Type B pancreatic cell (in vitro differentiated cells): ENCODE measurements around the gene LTB4R. TPM values are rescaled to one million over a fixed set of nuclear protein-coding genes. Genes with fewer than 3 reads are reported as not detected.

Source experiments
- DNase-seq: peaks from one replicate; pipeline ENCODE4 v3.0.0; 2021; ENCODE audit warnings: mixed read lengths; ENCODE audit not compliant: unreplicated experiment; ENCODE audit errors: extremely low spot score
- H3K27ac Mint-ChIP-seq: 2 replicates; pipeline ENCODE4 v1.8.0; 2021; ENCODE audit warnings: mild to moderate bottlenecking, mixed read lengths
- H3K27me3 Mint-ChIP-seq: 2 replicates; pipeline ENCODE4 v1.8.0; 2021; ENCODE audit warnings: mixed read lengths
- H3K36me3 Mint-ChIP-seq: 2 replicates; pipeline ENCODE4 v1.8.0; 2021; ENCODE audit warnings: mixed read lengths
- H3K4me1 Mint-ChIP-seq: one replicate; pipeline ENCODE4 v1.8.0; 2021; ENCODE audit warnings: mixed read lengths; ENCODE audit not compliant: unreplicated experiment
- H3K4me3 Mint-ChIP-seq: 2 replicates; pipeline ENCODE4 v1.8.0; 2021; ENCODE audit warnings: mild to moderate bottlenecking, mixed read lengths
- H3K9me3 Mint-ChIP-seq: 2 replicates; pipeline ENCODE4 v1.8.0; 2021; ENCODE audit warnings: mixed read lengths
- total RNA-seq: library from RNA; stranded (reverse); gene quantifications from 2 replicates; pipeline ENCODE4 v1.2.1, GENCODE V29; 2021; ENCODE audit warnings: low replicate concordance
- TF ChIP-seq, protein P1 (sequence below): fragments of 200-600 bp; sonication (generic); conservative IDR thresholded peaks from 2 replicates; pipeline ENCODE4 v1.5.0; 2021; ENCODE audit warnings: antibody characterized with exemption, mild to moderate bottlenecking

Gene LTB4R
- total RNA-seq, 1 donor from 2014 or later = 8.8 TPM

GRCh38 chr14:24340606-24341005 is 29.3 kb downstream of the LTB4R start:
- H3K9me3 Mint-ChIP-seq = no peaks in the 10 kb centered on the region
- H3K27me3 Mint-ChIP-seq = peaks cover 88% of the 10 kb centered on the region
- H3K4me1 Mint-ChIP-seq = no peaks in the 10 kb centered on the region
- no peaks in the 10 kb centered on the region for H3K36me3 Mint-ChIP-seq
- TF ChIP-seq, protein P1, sequence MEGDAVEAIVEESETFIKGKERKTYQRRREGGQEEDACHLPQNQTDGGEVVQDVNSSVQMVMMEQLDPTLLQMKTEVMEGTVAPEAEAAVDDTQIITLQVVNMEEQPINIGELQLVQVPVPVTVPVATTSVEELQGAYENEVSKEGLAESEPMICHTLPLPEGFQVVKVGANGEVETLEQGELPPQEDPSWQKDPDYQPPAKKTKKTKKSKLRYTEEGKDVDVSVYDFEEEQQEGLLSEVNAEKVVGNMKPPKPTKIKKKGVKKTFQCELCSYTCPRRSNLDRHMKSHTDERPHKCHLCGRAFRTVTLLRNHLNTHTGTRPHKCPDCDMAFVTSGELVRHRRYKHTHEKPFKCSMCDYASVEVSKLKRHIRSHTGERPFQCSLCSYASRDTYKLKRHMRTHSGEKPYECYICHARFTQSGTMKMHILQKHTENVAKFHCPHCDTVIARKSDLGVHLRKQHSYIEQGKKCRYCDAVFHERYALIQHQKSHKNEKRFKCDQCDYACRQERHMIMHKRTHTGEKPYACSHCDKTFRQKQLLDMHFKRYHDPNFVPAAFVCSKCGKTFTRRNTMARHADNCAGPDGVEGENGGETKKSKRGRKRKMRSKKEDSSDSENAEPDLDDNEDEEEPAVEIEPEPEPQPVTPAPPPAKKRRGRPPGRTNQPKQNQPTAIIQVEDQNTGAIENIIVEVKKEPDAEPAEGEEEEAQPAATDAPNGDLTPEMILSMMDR = no peak
- H3K4me3 Mint-ChIP-seq = no peak overlapping the region
- H3K27ac Mint-ChIP-seq = no peak overlapping the region
- DNase-seq = no peak

- no peaks in the 10 kb centered on the region for H3K36me3 Mint-ChIP-seq
- H3K4me3 Mint-ChIP-seq = no peak overlapping the region
- H3K27ac Mint-ChIP-seq = no peak overlapping the region
- DNase-seq = no peak
- peaks cover 80% of the 10 kb centered on the region for H3K27me3 Mint-ChIP-seq
- no peaks in the 10 kb centered on the region for H3K9me3 Mint-ChIP-seq
- TF ChIP-seq, protein P1 = no peak
- H3K4me1 Mint-ChIP-seq = no peaks in the 10 kb centered on the region
Observed at GRCh38 chr14:24342889-24343288, 31.6 kb downstream of the LTB4R start.

DNA sequence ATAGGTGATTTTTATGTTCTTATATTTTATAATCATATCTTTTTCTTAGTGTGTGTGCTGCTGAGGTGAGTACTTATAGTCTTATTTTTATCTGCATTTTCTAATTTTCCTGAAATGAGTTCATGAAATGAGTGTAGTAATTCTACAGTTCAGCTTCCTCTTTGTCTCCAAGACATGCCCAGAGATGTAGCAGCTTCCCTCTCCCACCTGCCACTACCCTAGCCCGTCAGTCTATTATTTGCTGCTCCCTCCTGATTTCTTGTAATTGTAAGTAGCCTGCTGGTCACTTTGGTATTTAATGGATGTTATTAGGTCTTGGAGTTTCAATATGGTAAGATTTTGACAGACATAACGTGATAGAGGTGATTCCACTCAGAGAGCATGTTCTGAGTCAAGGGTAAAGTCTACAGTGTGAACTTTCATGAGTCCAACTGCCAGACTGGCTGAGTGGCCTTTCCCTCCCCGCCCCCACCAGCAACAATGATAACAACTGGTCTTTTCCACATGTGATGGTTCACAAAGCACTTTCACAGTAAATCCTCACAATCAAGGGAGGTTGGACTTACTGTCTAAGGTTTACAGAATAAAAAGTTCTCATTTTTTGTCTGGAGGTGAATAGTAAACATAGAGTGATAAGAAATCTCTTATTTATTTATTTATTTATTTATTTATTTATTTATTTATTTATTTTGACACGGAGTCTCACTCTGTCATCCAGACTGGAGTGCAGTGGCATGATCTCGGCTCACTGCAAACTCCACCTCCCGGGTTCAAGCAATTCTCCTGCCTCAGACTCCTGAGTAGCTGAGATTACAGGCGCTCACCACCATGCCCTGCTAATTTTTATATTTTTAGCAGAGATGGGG is 32.7 kb downstream of the LTB4R start:
- Mint-ChIP-seq H3K36me3 (no peaks in the 10 kb centered on the region), H3K27ac (no peak overlapping the region), H3K9me3 (no peaks in the 10 kb centered on the region), H3K4me3 (no peak overlapping the region), H3K27me3 (peaks cover 75% of the 10 kb centered on the region), H3K4me1 (no peaks in the 10 kb centered on the region)
- no peak for DNase-seq
- TF ChIP-seq, protein P1 = no peak

- no peaks in the 10 kb centered on the region for H3K9me3 Mint-ChIP-seq
- no peaks in the 10 kb centered on the region for H3K4me1 Mint-ChIP-seq
- TF ChIP-seq, protein P1 = no peak
- H3K36me3 Mint-ChIP-seq = no peaks in the 10 kb centered on the region
- H3K27ac Mint-ChIP-seq = no peak overlapping the region
- H3K4me3 Mint-ChIP-seq = no peak overlapping the region
- H3K27me3 Mint-ChIP-seq = peaks cover 79% of the 10 kb centered on the region
- no peak for DNase-seq
Observed at GRCh38 chr14:24347134-24347533, 35.8 kb downstream of the LTB4R start.

DNA sequence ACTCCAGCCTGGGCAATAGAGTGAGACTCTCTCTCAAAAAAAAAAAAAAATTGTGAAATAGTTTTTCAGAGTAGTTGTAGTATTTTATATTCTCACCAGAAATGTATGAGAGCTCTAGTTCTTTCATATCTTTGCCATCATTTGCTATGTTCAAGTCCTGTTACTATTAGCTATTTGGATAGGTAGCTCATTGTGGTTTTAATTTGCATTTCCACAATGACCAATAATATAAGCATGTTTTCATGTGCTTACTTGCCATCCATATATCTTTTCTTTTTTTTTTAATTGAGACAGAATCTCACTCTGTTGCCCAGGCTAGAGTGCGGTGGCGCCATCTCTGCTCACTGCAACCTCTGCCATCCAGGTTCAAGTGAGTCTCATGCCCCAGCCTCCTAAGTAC is 36.9 kb downstream of the LTB4R start:
- TF ChIP-seq, protein P1 = no peak
- H3K27me3 Mint-ChIP-seq = peaks cover 81% of the 10 kb centered on the region

More for the DNA sequence above, 36.9 kb downstream of the LTB4R start:
- no peaks in the 10 kb centered on the region for H3K36me3 Mint-ChIP-seq
- DNase-seq = no peak
- H3K9me3 Mint-ChIP-seq = no peaks in the 10 kb centered on the region
- H3K4me1 Mint-ChIP-seq = peaks cover 3% of the 10 kb centered on the region
- no peak overlapping the region for H3K4me3 Mint-ChIP-seq
- no peak overlapping the region for H3K27ac Mint-ChIP-seq
